Measurements from ENCODE around the gene BHLHA15.

BHLHA15 gene

GRCh38 chr7:98210513-98211220 is 572 bp upstream of the BHLHA15 start:
- H3K4me3 ChIP-seq (ENCODE audit: low read length), result peak overlapping the region; percentile 40
- no peak for DNase-seq (ENCODE audit: low read depth)
- no peak for TF ChIP-seq CTCF (conservative IDR thresholded peaks at IDR 0.05; ENCODE audit: low read depth, low read length)

GRCh38 chr7:98211676-98212531 is 665 bp downstream of the BHLHA15 start:
- no peak for TF ChIP-seq CTCF (conservative IDR thresholded peaks at IDR 0.05; ENCODE audit: low read depth, low read length)
- peak overlapping the region; percentile 33 for H3K4me3 ChIP-seq (ENCODE audit: low read length)
- DNase-seq (ENCODE audit: low read depth), result no peak

- TF ChIP-seq CTCF (conservative IDR thresholded peaks at IDR 0.05; ENCODE audit: low read depth, low read length), result no peak
- no peak overlapping the region for H3K4me3 ChIP-seq (ENCODE audit: low read length)
- no peak for DNase-seq (ENCODE audit: low read depth)
Measured at GRCh38 chr7:98212532-98213041, 1.3 kb downstream of the BHLHA15 start.

- H3K4me3 ChIP-seq (ENCODE audit: low read length), result no peak overlapping the region
- TF ChIP-seq CTCF (conservative IDR thresholded peaks at IDR 0.05; ENCODE audit: low read depth, low read length), result no peak
- DNase-seq (ENCODE audit: low read depth), result no peak
Measured at GRCh38 chr7:98213296-98213887, 2.2 kb downstream of the BHLHA15 start.

- DNase-seq (ENCODE audit: low read depth), result no peak
- TF ChIP-seq CTCF (conservative IDR thresholded peaks at IDR 0.05; ENCODE audit: low read depth, low read length), result no peak
- no peak overlapping the region for H3K4me3 ChIP-seq (ENCODE audit: low read length)
Measured at GRCh38 chr7:98213888-98214810, 2.9 kb downstream of the BHLHA15 start.

- no peak for DNase-seq (ENCODE audit: low read depth)
- no peak overlapping the region for H3K4me3 ChIP-seq (ENCODE audit: low read length)
- no peak for TF ChIP-seq CTCF (conservative IDR thresholded peaks at IDR 0.05; ENCODE audit: low read depth, low read length)
Measured at GRCh38 chr7:98214811-98215321, 3.6 kb downstream of the BHLHA15 start.

All from retinal pigment epithelial cell (primary cell).